Ovary (tissue), 9 donors: ENCODE data around the gene HERC4. TPM values are rescaled to one million over a fixed set of nuclear protein-coding genes. Genes with fewer than 3 reads are reported as not detected.

Source experiments
- DNase-seq, 5 donors: peaks; one replicate each; pipeline ENCODE4 v3.0.0-alpha.2; 2019 to 2020
- H3K27ac ChIP-seq, 2 donors: fragments of 200-600 bp; one replicate each; pipeline versions ENCODE4 v1.5.1 to v1.8.0; 2019 to 2022
- H3K27me3 ChIP-seq: fragments of 200-600 bp; one replicate; pipeline ENCODE4 v1.8.0; 2022
- H3K36me3 ChIP-seq: fragments of 200-600 bp; sonication (generic); one replicate; pipeline ENCODE4 v1.5.1; 2019
- H3K4me1 ChIP-seq: one replicate; pipeline ENCODE4 v1.8.1; 2013; ENCODE audit warnings: mild to moderate bottlenecking, moderate library complexity; ENCODE audit not compliant: insufficient read depth
- H3K4me3 ChIP-seq: fragments of 200-600 bp; sonication (generic); one replicate; pipeline ENCODE4 v1.5.1; 2017
- H3K9me3 ChIP-seq, 2 donors: fragments of 200-600 bp in 1 of 2; sonication (generic) in 1 of 2; one replicate each; pipeline versions ENCODE4 v1.5.1 to v1.8.1; 2013 to 2019; ENCODE audit warnings: mild to moderate bottlenecking in 1 of 2, moderate library complexity in 1 of 2
- EP300 ChIP-seq: sonication (generic); formaldehyde crosslinking; IDR thresholded peaks from one replicate; pipeline ENCODE4 v1.6.1; 2017; ENCODE audit warnings: antibody characterized with exemption
- POLR2A ChIP-seq: fragments of 450-650 bp; IDR thresholded peaks from one replicate; pipeline ENCODE4 v1.6.1; 2017; ENCODE audit warnings: antibody characterized with exemption, mild to moderate bottlenecking, moderate library complexity
- WGBS, 3 donors: extraction: QIAGEN DNeasy Blood & Tissue Kit in 1 of 3; methylation state at CpG; one replicate each; pipeline versions ENCODE4 v1.1.5 to v1.1.7; 2013 to 2017; 5-methylcytosine and 5-hydroxymethylcytosine counted together
- intact Hi-C, 4 donors: fragments of 100-400 bp; cut with DNase I; formaldehyde crosslinking; loops; one replicate each; pipeline versions ENCODE4 v1.11.0 to v1.15.1; 2022 to 2023
- polyA plus RNA-seq, 2 donors: library from polyadenylated mRNA; stranded (reverse); fragments of 200-250 nt in 1 of 2; fragments of 350-450 nt in 1 of 2; fragmentation: Illumina TruSeq in 1 of 2; extraction: RNeasy Lipid Tissue Mini Kit (QIAGEN cat#74804) in 1 of 2; gene quantifications; one replicate each; pipeline ENCODE4 v1.2.3, GENCODE V29; 2013 to 2014
- total RNA-seq, 7 donors: library from RNA; depleted of rRNA in 2 of 7; stranded (reverse); fragments of >200 nt in 2 of 7; fragmentation: NEBNext Ultra II Directional in 3 of 7; extraction: Animal tissue kit (Norgen Biotek cat#: 25700) in 3 of 7; gene quantifications; one replicate each; pipeline versions ENCODE4 v1.1.0 to v1.2.4, GENCODE V29; 2016 to 2023
- TF ChIP-seq, protein P1 (sequence below), 3 donors: fragments of 450-650 bp in 2 of 3; fragments of 200-600 bp in 1 of 3; IDR thresholded peaks; one replicate each; pipeline versions ENCODE4 v1.5.1 to v1.8.0; 2016 to 2022; ENCODE audit warnings: antibody characterized with exemption in 3 of 3, mild to moderate bottlenecking in 1 of 3
- donor health status: DM: no; HTN: no; CAD: no; lungs with moderate emphysema.
- donor health status: DM: no; HTN: no; CAD: no.
- donor health status: Bipolar disorder and iron deficiency.
- donor health status: DM: yes; HTN: yes; CAD: no.
- donor health status: DM: no; HTN: no; CAD: no.
- donor health status: DM: yes; HTN: yes; CAD: no.

The HERC4 gene
- total and polyA plus RNA-seq, 9 donors = 16.4 to 54.7 (median 43.5) TPM

DNA sequence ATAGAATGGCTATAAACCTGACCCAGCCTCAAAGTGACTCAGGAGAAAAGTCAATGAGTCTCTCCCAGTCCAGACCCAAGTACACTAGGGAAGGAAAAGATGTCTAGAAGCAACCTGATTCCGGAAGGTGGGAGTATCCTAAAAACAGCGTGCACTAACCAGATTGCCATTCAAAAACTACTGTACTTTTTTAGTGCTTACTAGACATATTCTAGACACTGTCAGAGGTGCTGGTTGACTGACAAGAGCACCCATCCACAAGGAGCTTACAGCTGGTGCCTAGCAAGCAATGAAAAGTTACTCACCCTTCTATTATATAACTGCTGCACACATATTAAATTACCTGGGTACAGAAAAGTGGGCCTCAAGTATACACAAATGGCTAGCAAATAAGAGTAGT is 109.6 kb downstream of the HERC4 start:
- TF ChIP-seq EP300 (no peak), POLR2A (no peak)
- TF ChIP-seq, protein P1, sequence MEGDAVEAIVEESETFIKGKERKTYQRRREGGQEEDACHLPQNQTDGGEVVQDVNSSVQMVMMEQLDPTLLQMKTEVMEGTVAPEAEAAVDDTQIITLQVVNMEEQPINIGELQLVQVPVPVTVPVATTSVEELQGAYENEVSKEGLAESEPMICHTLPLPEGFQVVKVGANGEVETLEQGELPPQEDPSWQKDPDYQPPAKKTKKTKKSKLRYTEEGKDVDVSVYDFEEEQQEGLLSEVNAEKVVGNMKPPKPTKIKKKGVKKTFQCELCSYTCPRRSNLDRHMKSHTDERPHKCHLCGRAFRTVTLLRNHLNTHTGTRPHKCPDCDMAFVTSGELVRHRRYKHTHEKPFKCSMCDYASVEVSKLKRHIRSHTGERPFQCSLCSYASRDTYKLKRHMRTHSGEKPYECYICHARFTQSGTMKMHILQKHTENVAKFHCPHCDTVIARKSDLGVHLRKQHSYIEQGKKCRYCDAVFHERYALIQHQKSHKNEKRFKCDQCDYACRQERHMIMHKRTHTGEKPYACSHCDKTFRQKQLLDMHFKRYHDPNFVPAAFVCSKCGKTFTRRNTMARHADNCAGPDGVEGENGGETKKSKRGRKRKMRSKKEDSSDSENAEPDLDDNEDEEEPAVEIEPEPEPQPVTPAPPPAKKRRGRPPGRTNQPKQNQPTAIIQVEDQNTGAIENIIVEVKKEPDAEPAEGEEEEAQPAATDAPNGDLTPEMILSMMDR (IDR thresholded peaks at IDR 0.05) = no peak
- DNase-seq = no peak
- 93 to 100% (median 97%) methylated on average over 2 of the region's 2 CpGs for WGBS, 3 donors
- no peak overlapping the region for H3K4me3 ChIP-seq
- H3K4me1 ChIP-seq = no peaks in the 10 kb centered on the region
- intact Hi-C loops = no loop called here
- H3K27me3 ChIP-seq = no peaks in the 10 kb centered on the region
- no peaks in the 10 kb centered on the region for H3K36me3 ChIP-seq
- H3K27ac ChIP-seq = no peak overlapping the region
- no peaks in the 10 kb centered on the region for H3K9me3 ChIP-seq

DNA sequence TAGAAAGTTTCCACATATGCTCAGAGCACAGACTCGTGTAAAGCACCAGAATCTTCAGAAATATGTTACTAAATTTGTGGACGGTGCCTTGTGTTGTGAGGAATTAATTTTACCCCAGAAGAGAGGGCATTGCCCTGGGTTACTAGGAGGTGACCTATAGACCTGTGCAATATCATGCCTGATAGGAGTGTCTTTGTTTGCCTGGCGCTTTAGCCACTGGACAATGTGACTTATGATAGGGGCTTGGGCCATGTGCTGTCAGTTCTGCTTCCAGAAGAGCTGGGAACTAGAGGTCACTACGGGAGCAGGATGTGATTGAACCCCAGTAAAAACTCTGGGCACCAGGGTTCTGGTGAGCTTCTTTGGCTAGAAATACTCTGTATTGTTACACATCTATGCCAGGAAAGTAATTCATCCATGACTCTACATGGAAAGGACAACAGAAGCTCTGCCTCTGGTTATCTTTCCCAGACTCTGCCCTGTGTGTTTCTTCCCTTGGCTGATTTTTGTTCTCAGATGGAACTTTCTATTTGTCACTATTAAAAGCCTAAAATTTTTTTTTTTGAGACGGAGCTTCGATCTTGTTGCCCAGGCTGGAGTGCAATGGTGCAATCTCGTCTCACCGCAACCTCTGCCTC is 115.1 kb downstream of the HERC4 start:
- Histone ChIP-seq H3K9me3 (no peaks in the 10 kb centered on the region), H3K4me3 (no peak overlapping the region), H3K4me1 (no peaks in the 10 kb centered on the region), H3K36me3 (no peaks in the 10 kb centered on the region), H3K27me3 (no peaks in the 10 kb centered on the region), H3K27ac (no peak overlapping the region)
- no peak for DNase-seq
- intact Hi-C loops = no loop called here
- 90 to 91% (median 90%) methylated on average over 8 of the region's 8 CpGs for WGBS, 3 donors
- TF ChIP-seq EP300 (no peak), POLR2A (no peak)
- TF ChIP-seq, protein P1 (IDR thresholded peaks at IDR 0.05) = no peak

DNA sequence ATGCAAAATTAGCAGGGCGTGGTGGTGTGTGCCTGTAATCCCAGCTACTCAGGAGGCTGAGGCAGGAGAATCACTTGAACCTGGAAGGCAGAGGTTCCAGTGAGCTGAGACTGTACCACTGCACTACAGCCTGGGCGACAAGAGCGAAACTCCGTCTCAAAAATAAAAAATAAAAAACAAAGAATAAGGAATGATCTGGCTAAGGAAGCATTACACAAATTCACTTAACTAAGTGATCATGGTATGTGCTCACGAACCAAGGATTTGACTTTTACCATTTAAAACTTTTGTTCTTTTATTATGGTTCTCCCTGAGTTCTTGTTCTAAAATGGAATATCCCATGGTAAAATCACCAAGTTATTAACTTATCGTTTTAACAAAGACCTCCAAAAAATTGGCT is 119.5 kb downstream of the HERC4 start:
- Histone ChIP-seq H3K27ac (no peak overlapping the region), H3K4me1 (no peaks in the 10 kb centered on the region), H3K9me3 (no peaks in the 10 kb centered on the region), H3K27me3 (no peaks in the 10 kb centered on the region), H3K4me3 (no peak overlapping the region), H3K36me3 (no peaks in the 10 kb centered on the region)
- intact Hi-C loops = no loop called here
- no peak for TF ChIP-seq EP300
- TF ChIP-seq POLR2A = no peak
- TF ChIP-seq, protein P1 (IDR thresholded peaks at IDR 0.05) = no peak
- DNase-seq = no peak
- WGBS, 3 donors = 97% methylated on average over 6 of the region's 6 CpGs

DNA sequence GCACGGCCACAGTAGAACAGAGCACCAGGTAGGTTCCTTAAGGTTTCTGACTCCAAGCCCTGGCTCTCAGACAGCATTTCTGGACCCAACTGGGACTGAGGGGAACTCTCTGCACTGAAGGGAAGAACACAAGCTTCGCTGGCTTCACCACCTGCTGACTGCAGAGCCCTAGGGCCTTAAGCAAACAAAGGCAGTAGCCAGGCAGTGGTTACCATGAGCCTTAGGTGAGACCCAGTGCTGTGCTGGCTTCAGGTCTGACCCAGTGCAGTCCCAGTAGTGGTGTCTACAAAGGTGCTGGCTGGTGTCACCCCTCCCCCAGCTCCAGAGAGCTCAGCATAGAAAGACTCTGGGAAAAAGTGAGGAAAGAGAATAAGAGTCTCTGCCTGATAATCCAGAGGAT is 131.2 kb downstream of the HERC4 start:
- Histone ChIP-seq H3K27ac (no peak overlapping the region), H3K27me3 (no peaks in the 10 kb centered on the region), H3K9me3 (no peaks in the 10 kb centered on the region), H3K4me1 (no peaks in the 10 kb centered on the region), H3K4me3 (no peak overlapping the region), H3K36me3 (no peaks in the 10 kb centered on the region)
- intact Hi-C loops = no loop called here
- no peak for DNase-seq
- 88 to 99% (median 95%) methylated on average over 2 of the region's 2 CpGs for WGBS, 3 donors
- TF ChIP-seq, protein P1 (IDR thresholded peaks at IDR 0.05) = no peak
- TF ChIP-seq EP300 (no peak), POLR2A (no peak)
